ENCODE measurements around the gene TAGLN2.
A peak's percentile ranks its signal among the peaks of the same experiment; 100 is the strongest.
"Not testable (repeated sequence)": the region's sequence is repeated elsewhere in the genome, so short reads cannot be mapped to it uniquely, and the experiment has no call there.

The TAGLN2 gene

GRCh38 chr1:159916242-159917051 lies 8.9 kb downstream of the TAGLN2 start:
- H3K27me3 ChIP-seq: no peaks in the 10 kb centered on the region
- no peaks in the 10 kb centered on the region for H3K9me3 ChIP-seq
- 0 out of 2 replicates have a peak overlapping the region, but pooled peaks have one; percentile 2 for H3K4me2 ChIP-seq
- H3K36me3 ChIP-seq: peaks cover 61% of the 10 kb centered on the region
- peaks cover 42% of the 10 kb centered on the region for H4K20me1 ChIP-seq
- no peak overlapping the region for H3K9ac ChIP-seq
- peak overlapping the region; percentile 49; the same call in 1 of the 2 replicates for H3K27ac ChIP-seq
- TF ChIP-seq Cebpa-rat (IDR thresholded peaks at IDR 0.05): no peak
- H3K4me1 ChIP-seq: peaks cover 71% of the 10 kb centered on the region
- H3K4me3 ChIP-seq: no peak overlapping the region

GRCh38 chr1:159915571-159916241 lies 9.6 kb downstream of the TAGLN2 start:
- Histone ChIP-seq H4K20me1 (peaks cover 34% of the 10 kb centered on the region), H3K9me3 (no peaks in the 10 kb centered on the region), H3K27me3 (no peaks in the 10 kb centered on the region), H3K9ac (no peak overlapping the region), H3K4me2 (no peak overlapping the region), H3K4me3 (no peak overlapping the region), H3K27ac (no peak overlapping the region), H3K4me1 (peaks cover 71% of the 10 kb centered on the region), H3K36me3 (peaks cover 54% of the 10 kb centered on the region)
- no peak for TF ChIP-seq Cebpa-rat (IDR thresholded peaks at IDR 0.05)

GRCh38 chr1:159914252-159915018 lies 10.9 kb downstream of the TAGLN2 start:
- Histone ChIP-seq H3K27me3 (no peaks in the 10 kb centered on the region), H3K4me1 (peaks cover 69% of the 10 kb centered on the region), H3K27ac (no peak overlapping the region), H3K36me3 (peaks cover 41% of the 10 kb centered on the region), H3K9me3 (no peaks in the 10 kb centered on the region), H3K9ac (no peak overlapping the region), H3K4me3 (no peak overlapping the region), H3K4me2 (no peak overlapping the region), H4K20me1 (peaks cover 22% of the 10 kb centered on the region)
- TF ChIP-seq Cebpa-rat (IDR thresholded peaks at IDR 0.05): no peak

GRCh38 chr1:159913451-159914192 lies 11.7 kb downstream of the TAGLN2 start:
- H3K4me2 ChIP-seq: no peak overlapping the region
- no peak for TF ChIP-seq Cebpa-rat (IDR thresholded peaks at IDR 0.05)
- no peak overlapping the region for H3K27ac ChIP-seq
- H3K36me3 ChIP-seq: peaks cover 33% of the 10 kb centered on the region
- H3K9me3 ChIP-seq: no peaks in the 10 kb centered on the region
- H3K27me3 ChIP-seq: no peaks in the 10 kb centered on the region
- no peak overlapping the region for H3K9ac ChIP-seq
- H4K20me1 ChIP-seq: peaks cover 14% of the 10 kb centered on the region
- no peak overlapping the region for H3K4me3 ChIP-seq
- H3K4me1 ChIP-seq: peaks cover 67% of the 10 kb centered on the region

- no peak overlapping the region for H3K4me3 ChIP-seq
- H3K36me3 ChIP-seq: peaks cover 12% of the 10 kb centered on the region
- H3K27me3 ChIP-seq: no peaks in the 10 kb centered on the region
- no peaks in the 10 kb centered on the region for H3K9me3 ChIP-seq
- TF ChIP-seq Cebpa-rat (IDR thresholded peaks at IDR 0.05): no peak
- peak overlapping the region; percentile 76 for H3K27ac ChIP-seq
- no peaks in the 10 kb centered on the region for H4K20me1 ChIP-seq
- peak overlapping the region; percentile 37; the same call in 1 of the 2 replicates for H3K9ac ChIP-seq
- H3K4me1 ChIP-seq: peaks cover 45% of the 10 kb centered on the region
- H3K4me2 ChIP-seq: peak overlapping the region; percentile 89
Observed at GRCh38 chr1:159911326-159912070, 13.8 kb downstream of the TAGLN2 start.

GRCh38 chr1:159908031-159908940 lies 17.0 kb downstream of the TAGLN2 start:
- Histone ChIP-seq H4K20me1 (no peaks in the 10 kb centered on the region), H3K4me1 (peaks cover 40% of the 10 kb centered on the region)
- TF ChIP-seq Cebpa-rat (IDR thresholded peaks at IDR 0.05): no peak

GRCh38 chr1:159906960-159907359 lies 18.3 kb downstream of the TAGLN2 start:
- Histone ChIP-seq H3K4me2 (no peak overlapping the region), H3K9ac (no peak overlapping the region), H3K9me3 (peaks cover 21% of the 10 kb centered on the region), H3K27ac (no peak overlapping the region), H3K27me3 (no peaks in the 10 kb centered on the region), H3K4me3 (no peak overlapping the region), H3K4me1 (peaks cover 29% of the 10 kb centered on the region), H4K20me1 (no peaks in the 10 kb centered on the region), H3K36me3 (no peaks in the 10 kb centered on the region)
- no peak for TF ChIP-seq Cebpa-rat (IDR thresholded peaks at IDR 0.05)

More at GRCh38 chr1:159908031-159908940, 17.0 kb downstream of the TAGLN2 start:
- no peak overlapping the region for H3K4me2 ChIP-seq
- no peaks in the 10 kb centered on the region for H3K27me3 ChIP-seq
- H3K9ac ChIP-seq: no peak overlapping the region
- H3K27ac ChIP-seq: no peak overlapping the region
- H3K4me3 ChIP-seq: no peak overlapping the region
- H3K36me3 ChIP-seq: no peaks in the 10 kb centered on the region
- peaks cover 18% of the 10 kb centered on the region for H3K9me3 ChIP-seq

- not testable (repeated sequence) for H4K20me1 ChIP-seq, H3K27ac ChIP-seq, H3K4me1 ChIP-seq, H3K27me3 ChIP-seq, H3K36me3 ChIP-seq, H3K4me3 ChIP-seq, H3K9ac ChIP-seq, H3K4me2 ChIP-seq
- H3K9me3 ChIP-seq: peaks cover 21% of the 10 kb centered on the region
Observed at GRCh38 chr1:159904036-159904435, 21.3 kb downstream of the TAGLN2 start.

Measured in BLaER1 (cell line).